NCI-H2107 treated with DMSO at 0.1 percent for 48 hours (cell line): ENCODE results near the gene CLDN20.
"Not testable (repeated sequence)": the region's sequence is repeated elsewhere in the genome, so short reads cannot be mapped to it uniquely, and the experiment has no call there.

Experiments
- DNase-seq: peaks from one replicate; lab custom pipeline; 2025; ENCODE audit not compliant: unreplicated experiment; lab: John Stamatoyannopoulos, UW

CLDN20 gene

GRCh38 chr6:155309150-155309549 lies 45.3 kb downstream of the CLDN20 start:
- no peak for DNase-seq

GRCh38 chr6:155310596-155310995 lies 46.8 kb downstream of the CLDN20 start:
- DNase-seq, result no peak

- no peak for DNase-seq
Measured at GRCh38 chr6:155311086-155311485, 47.3 kb downstream of the CLDN20 start.

GRCh38 chr6:155311583-155311982 lies 47.8 kb downstream of the CLDN20 start:
- no peak for DNase-seq

- not testable (repeated sequence) for DNase-seq
Measured at GRCh38 chr6:155312950-155313349, 49.1 kb downstream of the CLDN20 start.

- no peak for DNase-seq
Measured at GRCh38 chr6:155313602-155314091, 49.8 kb downstream of the CLDN20 start.

- DNase-seq, result peak; percentile 97
Measured at GRCh38 chr6:155314092-155314772, 50.4 kb downstream of the CLDN20 start, which contains the start of gene TFB1M. Gene TFB1M, minus strand, starts transcription at chr6:155314484. Its CDS starts 56 bp downstream, at chr6:155314428.

- DNase-seq, result peak; percentile 97
Measured at GRCh38 chr6:155314773-155315515, 51.1 kb downstream of the CLDN20 start.

GRCh38 chr6:155315516-155315871 lies 51.7 kb downstream of the CLDN20 start:
- DNase-seq, result no peak

GRCh38 chr6:155316419-155316818 lies 52.6 kb downstream of the CLDN20 start:
- DNase-seq, result no peak

GRCh38 chr6:155317186-155317585 lies 53.4 kb downstream of the CLDN20 start:
- no peak for DNase-seq

- no peak for DNase-seq
Measured at GRCh38 chr6:155319902-155320301, 56.1 kb downstream of the CLDN20 start.

GRCh38 chr6:155324172-155324571 lies 60.4 kb downstream of the CLDN20 start:
- DNase-seq, result no peak

- no peak for DNase-seq
Measured at GRCh38 chr6:155324993-155325392, 61.2 kb downstream of the CLDN20 start.

GRCh38 chr6:155325700-155326516 lies 62.1 kb downstream of the CLDN20 start:
- no peak for DNase-seq
